ENCODE data around the gene METTL1.

METTL1 gene

GRCh38 chr12:57755454-57756372 lies 16.2 kb downstream of the METTL1 start:
- H3K27me3 ChIP-seq (ENCODE audit: control insufficient read depth, insufficient read depth, low read length, poor library complexity, severe bottlenecking), result peaks cover 43% of the 10 kb centered on the region
- H3K36me3 ChIP-seq (ENCODE audit: control insufficient read depth, insufficient read depth, low read length), result peaks cover 3% of the 10 kb centered on the region
- 0% methylated on average over 71 to 76 of the region's 76 CpGs for WGBS, 2 experiments
- H3K4me3 ChIP-seq (ENCODE audit: insufficient read depth, low read depth, low read length), result peak overlapping the region; percentile 51
- H3K27ac ChIP-seq (ENCODE audit: insufficient read depth, low read depth, low read length, poor library complexity, severe bottlenecking), result no peak overlapping the region
- H3K9me3 ChIP-seq (ENCODE audit: control insufficient read depth, low read length), result no peaks in the 10 kb centered on the region
- H3K4me1 ChIP-seq (ENCODE audit: control insufficient read depth, insufficient read depth, low read length), result peaks cover 28% of the 10 kb centered on the region

- peak overlapping the region; percentile 51 for H3K4me3 ChIP-seq (ENCODE audit: insufficient read depth, low read depth, low read length)
- H3K27ac ChIP-seq (ENCODE audit: insufficient read depth, low read depth, low read length, poor library complexity, severe bottlenecking), result no peak overlapping the region
- H3K27me3 ChIP-seq (ENCODE audit: control insufficient read depth, insufficient read depth, low read length, poor library complexity, severe bottlenecking), result peaks cover 43% of the 10 kb centered on the region
- peaks cover 9% of the 10 kb centered on the region for H3K36me3 ChIP-seq (ENCODE audit: control insufficient read depth, insufficient read depth, low read length)
- H3K9me3 ChIP-seq (ENCODE audit: control insufficient read depth, low read length), result no peaks in the 10 kb centered on the region
- WGBS, 2 experiments, result 0% methylated on average over 34 of the region's 34 CpGs
- peaks cover 31% of the 10 kb centered on the region for H3K4me1 ChIP-seq (ENCODE audit: control insufficient read depth, insufficient read depth, low read length)
Measured at GRCh38 chr12:57755194-57755453, 16.8 kb downstream of the METTL1 start.

GRCh38 chr12:57754411-57755193 lies 17.3 kb downstream of the METTL1 start, which contains the start of gene MARCHF9:
TSS of gene MARCHF9 (plus strand) at chr12:57755103. CDS start at chr12:57755529, 426 bp downstream.
- 1% methylated on average over 34 to 39 of the region's 41 CpGs for WGBS, 2 experiments
- Histone ChIP-seq H3K4me1 (ENCODE audit: control insufficient read depth, insufficient read depth, low read length) (peaks cover 31% of the 10 kb centered on the region), H3K27me3 (ENCODE audit: control insufficient read depth, insufficient read depth, low read length, poor library complexity, severe bottlenecking) (peaks cover 43% of the 10 kb centered on the region), H3K36me3 (ENCODE audit: control insufficient read depth, insufficient read depth, low read length) (peaks cover 10% of the 10 kb centered on the region), H3K27ac (ENCODE audit: insufficient read depth, low read depth, low read length, poor library complexity, severe bottlenecking) (no peak within 1 kb of the TSS), H3K4me3 (ENCODE audit: insufficient read depth, low read depth, low read length) (peak within 1 kb of the TSS; percentile 51), H3K9me3 (ENCODE audit: control insufficient read depth, low read length) (no peaks in the 10 kb centered on the region)

- Histone ChIP-seq H3K4me1 (ENCODE audit: control insufficient read depth, insufficient read depth, low read length) (peaks cover 31% of the 10 kb centered on the region), H3K4me3 (ENCODE audit: insufficient read depth, low read depth, low read length) (no peak overlapping the region), H3K36me3 (ENCODE audit: control insufficient read depth, insufficient read depth, low read length) (peaks cover 15% of the 10 kb centered on the region), H3K27ac (ENCODE audit: insufficient read depth, low read depth, low read length, poor library complexity, severe bottlenecking) (no peak overlapping the region), H3K27me3 (ENCODE audit: control insufficient read depth, insufficient read depth, low read length, poor library complexity, severe bottlenecking) (peaks cover 43% of the 10 kb centered on the region), H3K9me3 (ENCODE audit: control insufficient read depth, low read length) (no peaks in the 10 kb centered on the region)
- 13 to 18% methylated on average over 1 of the region's 1 CpG for WGBS, 2 experiments
Measured at GRCh38 chr12:57753756-57754337, 18.1 kb downstream of the METTL1 start.

- Histone ChIP-seq H3K36me3 (ENCODE audit: control insufficient read depth, insufficient read depth, low read length) (peaks cover 15% of the 10 kb centered on the region), H3K27me3 (ENCODE audit: control insufficient read depth, insufficient read depth, low read length, poor library complexity, severe bottlenecking) (peaks cover 43% of the 10 kb centered on the region), H3K9me3 (ENCODE audit: control insufficient read depth, low read length) (no peaks in the 10 kb centered on the region), H3K27ac (ENCODE audit: insufficient read depth, low read depth, low read length, poor library complexity, severe bottlenecking) (no peak overlapping the region), H3K4me1 (ENCODE audit: control insufficient read depth, insufficient read depth, low read length) (peaks cover 31% of the 10 kb centered on the region), H3K4me3 (ENCODE audit: insufficient read depth, low read depth, low read length) (peak overlapping the region; percentile 22)
- 6 to 8% methylated on average over 4 to 5 of the region's 5 CpGs for WGBS, 2 experiments
Measured at GRCh38 chr12:57752668-57753000, 19.3 kb downstream of the METTL1 start.

- Histone ChIP-seq H3K27ac (ENCODE audit: insufficient read depth, low read depth, low read length, poor library complexity, severe bottlenecking) (peak within 1 kb of the TSS; percentile 55), H3K36me3 (ENCODE audit: control insufficient read depth, insufficient read depth, low read length) (peaks cover 20% of the 10 kb centered on the region), H3K9me3 (ENCODE audit: control insufficient read depth, low read length) (no peaks in the 10 kb centered on the region), H3K4me1 (ENCODE audit: control insufficient read depth, insufficient read depth, low read length) (peaks cover 31% of the 10 kb centered on the region), H3K27me3 (ENCODE audit: control insufficient read depth, insufficient read depth, low read length, poor library complexity, severe bottlenecking) (peaks cover 39% of the 10 kb centered on the region), H3K4me3 (ENCODE audit: insufficient read depth, low read depth, low read length) (peak within 1 kb of the TSS; percentile 97)
- 0% methylated on average over 58 of the region's 58 CpGs for WGBS, 2 experiments
Measured at GRCh38 chr12:57751788-57752667, 19.9 kb downstream of the METTL1 start, which contains the start of gene CDK4. TSS of gene CDK4 (minus strand) at chr12:57752310. CDS start at chr12:57751717, 593 bp downstream.

GRCh38 chr12:57751432-57751787 lies 20.5 kb downstream of the METTL1 start:
- peak overlapping the region; percentile 97 for H3K4me3 ChIP-seq (ENCODE audit: insufficient read depth, low read depth, low read length)
- H3K27me3 ChIP-seq (ENCODE audit: control insufficient read depth, insufficient read depth, low read length, poor library complexity, severe bottlenecking), result peaks cover 32% of the 10 kb centered on the region
- peaks cover 27% of the 10 kb centered on the region for H3K36me3 ChIP-seq (ENCODE audit: control insufficient read depth, insufficient read depth, low read length)
- H3K27ac ChIP-seq (ENCODE audit: insufficient read depth, low read depth, low read length, poor library complexity, severe bottlenecking), result no peak overlapping the region
- peaks cover 29% of the 10 kb centered on the region for H3K4me1 ChIP-seq (ENCODE audit: control insufficient read depth, insufficient read depth, low read length)
- 15 to 17% methylated on average over 8 of the region's 8 CpGs for WGBS, 2 experiments
- H3K9me3 ChIP-seq (ENCODE audit: control insufficient read depth, low read length), result no peaks in the 10 kb centered on the region

GRCh38 chr12:57750561-57751431 lies 21.1 kb downstream of the METTL1 start:
- peaks cover 23% of the 10 kb centered on the region for H3K4me1 ChIP-seq (ENCODE audit: control insufficient read depth, insufficient read depth, low read length)
- H3K27ac ChIP-seq (ENCODE audit: insufficient read depth, low read depth, low read length, poor library complexity, severe bottlenecking), result no peak overlapping the region
- H3K27me3 ChIP-seq (ENCODE audit: control insufficient read depth, insufficient read depth, low read length, poor library complexity, severe bottlenecking), result peaks cover 26% of the 10 kb centered on the region
- H3K9me3 ChIP-seq (ENCODE audit: control insufficient read depth, low read length), result no peaks in the 10 kb centered on the region
- H3K36me3 ChIP-seq (ENCODE audit: control insufficient read depth, insufficient read depth, low read length), result peaks cover 27% of the 10 kb centered on the region
- peak overlapping the region; percentile 97 for H3K4me3 ChIP-seq (ENCODE audit: insufficient read depth, low read depth, low read length)
- 90 to 92% methylated on average over 15 of the region's 15 CpGs for WGBS, 2 experiments

- 94 to 95% methylated on average over 5 of the region's 5 CpGs for WGBS, 2 experiments
- H3K4me1 ChIP-seq (ENCODE audit: control insufficient read depth, insufficient read depth, low read length), result peaks cover 18% of the 10 kb centered on the region
- H3K4me3 ChIP-seq (ENCODE audit: insufficient read depth, low read depth, low read length), result no peak overlapping the region
- H3K27me3 ChIP-seq (ENCODE audit: control insufficient read depth, insufficient read depth, low read length, poor library complexity, severe bottlenecking), result peaks cover 11% of the 10 kb centered on the region
- H3K27ac ChIP-seq (ENCODE audit: insufficient read depth, low read depth, low read length, poor library complexity, severe bottlenecking), result no peak overlapping the region
- peaks cover 27% of the 10 kb centered on the region for H3K36me3 ChIP-seq (ENCODE audit: control insufficient read depth, insufficient read depth, low read length)
- H3K9me3 ChIP-seq (ENCODE audit: control insufficient read depth, low read length), result no peaks in the 10 kb centered on the region
Measured at GRCh38 chr12:57749061-57749460, 22.8 kb downstream of the METTL1 start.

All from ectodermal cell (in vitro differentiated cells).